NCI-H446 (cell line): ENCODE measurements around the gene MFAP3L.
"Not testable (repeated sequence)": the region's sequence is repeated elsewhere in the genome, so short reads cannot be mapped to it uniquely, and the experiment has no call there.

Experiments used
- DNase-seq, 2 experiments: peaks; one replicate each; lab custom pipeline; 2025; lab: John Stamatoyannopoulos, UW

Gene MFAP3L

DNA sequence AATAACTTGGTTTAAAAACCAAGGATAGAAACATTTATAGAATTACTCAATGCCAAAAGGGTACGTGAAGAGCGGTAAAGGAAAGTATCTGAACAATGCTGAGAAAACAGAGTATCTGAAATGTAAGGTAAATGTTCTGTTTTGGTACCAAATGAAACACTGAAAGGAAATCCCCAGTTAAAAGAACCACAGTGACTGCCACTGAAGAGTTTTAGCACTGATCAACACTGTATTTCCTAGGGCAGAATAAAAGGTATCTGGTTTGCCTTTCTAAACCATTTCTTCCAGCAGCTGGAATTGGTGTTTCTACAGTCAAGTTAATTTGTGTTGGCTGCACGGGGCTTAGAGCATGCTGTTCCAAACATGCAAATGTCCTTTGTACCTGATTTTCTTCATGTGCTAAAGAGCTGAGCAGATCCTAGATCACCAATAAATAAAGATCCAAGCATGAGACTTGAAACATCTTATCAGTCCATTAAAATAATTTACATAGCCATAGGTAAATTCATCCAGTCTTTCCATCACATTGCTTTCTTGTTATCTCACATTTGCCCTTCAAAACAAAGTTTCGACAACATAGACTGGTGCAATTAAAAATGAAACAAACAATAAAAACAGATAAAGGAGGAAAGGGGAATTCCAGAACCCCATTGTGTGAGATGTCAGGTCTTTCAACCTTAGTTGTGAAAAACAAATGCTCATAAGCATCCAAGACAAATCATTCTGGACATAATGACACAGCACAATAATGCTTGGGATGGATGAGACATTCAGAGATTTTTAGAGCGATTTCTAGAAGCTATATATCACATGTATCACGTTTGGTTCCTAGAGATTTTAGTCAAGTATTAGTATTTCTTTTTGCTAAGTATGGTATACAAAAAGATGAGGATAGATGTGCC, 38.6 kb downstream of the MFAP3L start:
- DNase-seq, result no peak

DNA sequence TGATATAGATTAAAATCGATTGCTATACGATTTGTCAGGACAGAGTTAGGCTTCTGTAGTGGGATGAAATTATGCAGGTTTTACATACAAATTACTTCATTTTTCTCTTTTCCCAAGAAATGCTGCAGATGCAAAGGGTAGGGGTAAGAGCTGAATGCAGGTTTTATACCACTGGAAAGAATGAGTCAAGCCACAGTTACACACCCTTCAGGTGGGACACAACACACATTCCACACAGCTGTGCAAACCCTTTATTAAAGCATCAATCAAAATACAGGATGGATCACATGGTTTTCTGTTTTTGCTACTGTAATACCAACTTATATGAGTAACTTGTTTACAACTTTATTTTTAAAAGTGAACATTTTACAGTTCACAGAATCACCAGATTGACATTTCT, 39.8 kb downstream of the MFAP3L start:
- no peak for DNase-seq

DNA sequence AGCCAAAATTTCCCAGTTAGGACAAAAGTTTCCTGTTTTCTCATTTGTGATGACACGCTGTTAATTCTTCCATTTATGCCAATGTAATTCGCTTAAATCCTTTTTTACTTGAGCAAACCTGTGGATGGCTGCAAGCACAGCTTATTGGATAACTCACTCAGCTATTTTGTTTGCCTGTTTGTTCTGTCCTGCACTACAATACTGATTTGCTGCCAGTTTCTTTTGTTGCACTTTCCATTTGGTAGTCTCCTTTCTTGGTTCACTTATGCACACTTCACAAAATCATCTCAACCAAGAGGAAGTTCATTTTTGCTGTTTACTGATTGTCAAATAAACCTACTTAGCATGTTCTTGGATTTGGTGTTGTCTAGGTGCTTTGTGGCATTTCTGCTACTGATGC, 40.3 kb downstream of the MFAP3L start:
- no peak for DNase-seq

DNA sequence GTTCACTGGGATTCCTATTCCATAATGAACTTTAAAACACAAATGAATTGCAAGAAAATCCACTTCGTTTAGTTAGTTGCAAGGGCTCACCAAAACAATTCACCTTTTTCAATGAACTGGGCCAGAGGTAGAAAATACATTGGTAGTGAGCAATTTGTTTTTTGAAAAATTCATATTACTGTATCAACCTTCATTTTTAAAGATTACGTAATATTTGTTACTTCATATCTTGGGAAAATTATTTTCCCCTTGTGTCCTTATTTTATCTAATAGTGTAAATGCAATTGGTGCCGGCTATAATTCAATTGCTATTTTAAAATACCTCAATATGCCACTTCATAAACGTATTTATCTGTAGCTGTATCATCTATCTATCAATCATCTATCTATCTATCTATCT, 41.5 kb downstream of the MFAP3L start:
- DNase-seq, result no peak

DNA sequence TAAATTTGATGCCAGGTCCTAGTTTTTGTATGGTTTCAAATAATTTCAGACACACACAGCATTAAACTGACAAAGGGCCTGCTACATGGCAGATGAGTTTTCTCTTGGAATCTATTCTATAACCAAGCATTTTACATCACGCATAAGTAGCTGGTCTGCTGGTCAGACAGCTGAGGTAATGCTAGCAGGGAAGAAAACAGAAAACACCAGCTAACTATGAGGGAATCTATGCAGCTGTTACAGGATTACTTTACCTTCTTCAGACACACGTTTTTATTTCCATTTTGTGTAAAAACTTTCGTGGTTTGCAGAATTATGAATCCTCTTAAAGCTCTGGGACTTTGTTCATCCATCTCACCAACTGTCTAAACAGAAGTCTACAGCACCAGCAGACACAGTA, 42.0 kb downstream of the MFAP3L start:
- no peak for DNase-seq

DNA sequence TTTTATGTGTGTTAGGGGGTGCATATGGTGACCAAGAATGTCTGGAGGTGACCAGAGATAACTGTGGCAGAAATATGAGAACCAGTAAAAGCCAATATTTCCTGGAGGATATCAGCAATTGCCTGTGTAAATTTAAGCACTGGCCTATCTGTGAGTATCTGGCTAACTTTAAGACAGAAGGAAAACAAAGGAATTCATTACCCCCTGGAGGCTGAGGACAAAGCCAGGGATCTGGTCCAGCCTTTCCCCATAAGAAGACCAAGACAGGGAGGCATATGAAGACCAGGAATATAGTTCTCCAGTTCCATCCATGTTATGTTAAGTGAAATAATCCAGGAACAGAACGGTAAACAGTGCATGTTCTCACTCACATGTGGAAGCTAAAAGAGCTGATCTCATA, 49.2 kb downstream of the MFAP3L start:
- DNase-seq, result no peak

DNA sequence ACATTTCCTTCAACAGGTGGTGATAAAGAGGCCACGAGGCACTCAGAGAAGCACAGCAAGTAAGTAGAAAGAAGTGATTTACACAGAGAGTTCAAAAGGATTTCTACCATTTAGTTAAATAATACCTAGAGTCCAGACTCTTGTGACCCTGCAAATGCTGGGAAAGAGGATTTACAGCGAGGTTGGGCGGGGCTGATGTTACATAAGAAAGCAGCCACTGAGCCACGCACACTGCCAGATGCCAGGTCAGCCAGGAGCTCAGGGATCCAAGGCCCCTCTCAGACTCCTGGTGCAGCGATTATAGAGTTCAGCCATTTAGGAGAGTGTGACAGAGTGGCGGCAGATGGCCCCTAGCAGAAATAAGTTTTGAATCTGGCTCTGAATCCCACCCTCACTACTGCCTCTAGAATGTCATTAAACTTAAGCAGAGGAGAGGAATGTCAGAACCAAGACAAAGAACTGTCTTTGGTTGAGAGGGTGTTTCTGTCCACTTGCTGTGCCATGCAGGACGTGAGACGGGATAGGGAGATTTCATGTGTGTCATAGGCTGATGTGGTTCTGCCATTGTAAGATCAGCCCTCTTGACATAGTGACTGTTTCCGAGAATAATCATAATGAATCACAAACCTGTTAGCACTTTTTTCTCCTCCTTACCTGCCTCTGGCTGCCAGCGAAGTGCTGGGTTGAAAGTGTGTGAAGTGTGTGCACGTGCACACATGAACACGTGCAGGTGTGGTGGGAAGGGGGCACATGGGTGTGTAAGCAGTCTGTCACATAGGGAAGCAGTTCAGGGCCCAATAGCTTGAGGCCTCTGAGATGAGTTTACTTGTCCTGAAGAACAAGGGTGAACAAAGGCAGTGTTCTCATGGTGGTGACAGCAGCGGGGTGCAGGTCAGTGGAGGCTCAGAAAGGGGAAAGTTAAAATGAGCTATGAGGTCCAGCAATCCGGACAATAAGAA, 50.1 kb downstream of the MFAP3L start:
- no peak for DNase-seq

DNA sequence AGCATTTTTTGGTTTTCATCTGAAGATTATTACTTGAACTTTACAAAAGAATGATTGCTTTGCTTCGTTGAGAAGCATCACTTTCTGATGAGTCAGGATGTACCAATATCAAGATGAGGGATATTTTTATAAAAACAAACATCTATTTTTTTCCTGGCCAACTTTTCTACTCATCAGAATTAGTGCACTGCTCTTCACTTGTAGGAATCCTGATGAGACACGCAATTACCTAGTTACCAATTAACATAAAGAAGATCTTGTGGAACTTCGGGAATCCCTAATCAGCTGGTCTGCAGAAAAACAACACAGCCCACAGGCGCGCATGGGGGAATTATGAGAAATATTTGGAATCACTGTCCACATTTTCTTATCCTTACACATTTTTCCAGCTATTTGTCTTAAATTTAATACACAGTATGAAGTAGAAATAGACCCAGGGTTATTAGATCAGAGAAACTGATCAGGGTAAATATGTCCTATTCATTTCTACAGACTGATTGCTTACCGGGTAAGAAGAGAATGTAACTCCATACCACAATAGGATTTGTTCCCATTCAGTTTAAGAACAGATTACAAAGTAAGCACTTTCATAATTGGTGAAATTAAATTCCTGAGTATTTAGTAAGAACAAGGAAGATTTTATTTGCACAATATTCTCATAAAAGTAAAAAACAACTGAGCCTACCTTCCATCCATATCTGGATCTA, 50.9 kb downstream of the MFAP3L start:
- no peak for DNase-seq

DNA sequence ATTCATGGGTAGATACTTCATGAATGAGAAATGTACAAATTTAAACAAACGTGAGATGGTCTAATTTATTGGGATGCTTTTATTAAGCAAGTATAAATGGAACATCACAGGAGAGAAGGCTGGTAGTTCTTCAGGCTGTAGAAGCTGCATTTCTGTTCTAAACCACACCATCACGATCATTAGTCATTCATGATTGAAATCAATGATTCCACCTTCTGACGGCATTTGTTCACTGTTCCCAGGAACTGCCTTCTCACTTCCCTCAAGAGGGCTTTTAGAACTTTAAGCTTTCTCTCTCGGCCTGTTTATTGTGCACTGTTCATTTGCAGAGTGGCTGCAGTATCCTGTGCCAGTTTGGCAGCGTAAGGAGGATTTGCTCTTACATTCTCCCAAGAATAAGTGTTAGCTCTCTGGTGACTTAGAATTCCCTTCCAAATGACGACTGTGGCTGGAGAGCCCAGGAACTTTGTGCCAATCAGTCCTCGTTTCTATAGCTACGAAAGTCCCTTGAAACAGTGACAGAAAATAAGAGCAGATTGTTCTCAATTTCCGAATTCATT, 54.7 kb downstream of the MFAP3L start:
- DNase-seq, result no peak

DNA sequence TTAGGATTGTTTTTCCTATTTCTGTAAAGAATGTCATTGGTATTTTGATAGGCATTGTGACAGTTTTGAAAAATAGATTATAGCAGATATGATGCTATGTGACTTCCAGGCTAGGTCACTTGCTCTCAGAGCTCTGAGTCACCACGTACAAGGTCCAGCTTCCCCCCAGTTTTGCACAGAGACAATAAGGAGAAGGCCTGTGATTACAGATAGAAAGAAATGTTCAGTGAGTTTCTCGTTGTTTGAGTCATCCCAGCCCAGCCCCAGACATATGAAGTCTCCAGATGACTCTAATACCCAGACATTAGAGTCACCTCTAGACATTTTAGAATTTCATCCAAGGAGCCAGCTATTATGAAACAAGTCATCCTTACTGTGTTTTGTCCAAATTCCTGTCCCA, 57.2 kb downstream of the MFAP3L start:
- DNase-seq, result no peak

DNA sequence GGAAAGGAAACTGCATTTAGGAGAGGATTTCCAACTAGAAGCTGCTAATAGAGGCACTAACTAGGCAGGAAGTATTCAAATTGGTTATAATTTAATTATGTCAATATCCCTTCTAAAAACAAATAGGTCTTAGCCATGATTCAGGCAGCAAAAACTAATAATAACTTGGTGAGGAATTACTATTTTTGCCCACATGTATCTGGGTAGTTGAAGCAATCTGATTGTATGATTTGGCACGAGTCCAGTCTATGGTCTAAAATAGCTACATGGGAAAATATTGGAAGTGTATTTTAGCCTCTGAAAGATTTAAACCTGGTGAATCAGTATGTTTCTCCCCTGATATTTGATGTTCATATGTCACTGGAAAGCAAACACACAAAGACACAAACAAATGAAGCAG, 62.2 kb downstream of the MFAP3L start:
- no peak for DNase-seq

DNA sequence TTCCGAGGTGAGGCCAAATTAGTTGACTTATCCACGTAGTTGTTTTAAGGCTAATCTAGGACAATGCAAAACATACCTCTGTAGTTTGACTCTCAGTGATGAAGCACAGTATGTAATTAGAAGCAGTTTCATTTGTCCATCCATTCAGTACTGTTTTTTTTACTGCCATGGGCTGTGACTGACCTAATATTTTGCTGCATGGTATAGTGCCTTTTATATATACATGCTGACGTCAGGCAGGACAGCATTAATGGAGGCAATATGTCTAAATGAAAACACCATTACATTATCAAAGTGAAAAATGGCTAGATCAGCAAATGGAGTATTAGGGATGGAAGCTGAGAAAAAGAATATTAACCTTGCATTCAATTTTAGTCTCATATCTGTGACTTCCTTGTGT, 66.9 kb downstream of the MFAP3L start:
- DNase-seq, result no peak

DNA sequence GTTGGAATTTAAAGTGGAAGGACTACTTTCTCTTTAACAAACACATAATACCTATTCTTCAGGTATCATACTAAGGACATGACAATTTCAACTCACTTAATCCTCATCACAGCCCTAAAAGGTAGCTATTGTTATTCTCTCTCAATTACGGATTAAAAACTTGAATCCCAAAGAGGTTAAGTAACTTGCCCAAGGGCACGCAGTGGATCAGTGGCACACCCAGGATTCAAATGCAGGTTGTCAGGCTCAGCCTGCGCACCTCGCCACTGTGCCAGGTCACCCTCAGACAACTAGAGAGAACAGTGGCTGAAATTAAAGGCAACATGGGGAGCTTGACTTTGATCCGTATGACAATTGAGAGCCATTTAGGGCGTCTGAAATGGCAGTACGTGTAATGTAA, 67.6 kb downstream of the MFAP3L start:
- DNase-seq, result no peak

DNA sequence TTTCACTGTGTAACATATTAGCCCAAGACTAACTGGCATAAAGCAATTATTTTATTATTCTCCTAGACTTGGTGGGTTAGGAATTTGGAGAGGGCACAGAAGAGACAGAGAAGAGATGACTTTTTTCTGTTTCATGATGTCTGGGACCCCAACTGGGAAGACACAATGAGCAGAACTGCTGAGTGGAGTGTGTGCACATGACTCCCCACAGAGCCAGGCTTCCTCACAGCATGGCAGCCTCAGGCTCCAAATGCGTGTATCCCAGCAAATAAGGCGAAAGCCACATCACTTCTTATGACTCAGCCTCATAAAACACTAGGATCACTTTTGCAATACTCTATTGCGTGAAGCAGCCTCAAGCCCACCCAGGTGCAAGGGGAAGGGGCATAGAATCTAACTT, 68.4 kb downstream of the MFAP3L start:
- DNase-seq, result no peak

DNA sequence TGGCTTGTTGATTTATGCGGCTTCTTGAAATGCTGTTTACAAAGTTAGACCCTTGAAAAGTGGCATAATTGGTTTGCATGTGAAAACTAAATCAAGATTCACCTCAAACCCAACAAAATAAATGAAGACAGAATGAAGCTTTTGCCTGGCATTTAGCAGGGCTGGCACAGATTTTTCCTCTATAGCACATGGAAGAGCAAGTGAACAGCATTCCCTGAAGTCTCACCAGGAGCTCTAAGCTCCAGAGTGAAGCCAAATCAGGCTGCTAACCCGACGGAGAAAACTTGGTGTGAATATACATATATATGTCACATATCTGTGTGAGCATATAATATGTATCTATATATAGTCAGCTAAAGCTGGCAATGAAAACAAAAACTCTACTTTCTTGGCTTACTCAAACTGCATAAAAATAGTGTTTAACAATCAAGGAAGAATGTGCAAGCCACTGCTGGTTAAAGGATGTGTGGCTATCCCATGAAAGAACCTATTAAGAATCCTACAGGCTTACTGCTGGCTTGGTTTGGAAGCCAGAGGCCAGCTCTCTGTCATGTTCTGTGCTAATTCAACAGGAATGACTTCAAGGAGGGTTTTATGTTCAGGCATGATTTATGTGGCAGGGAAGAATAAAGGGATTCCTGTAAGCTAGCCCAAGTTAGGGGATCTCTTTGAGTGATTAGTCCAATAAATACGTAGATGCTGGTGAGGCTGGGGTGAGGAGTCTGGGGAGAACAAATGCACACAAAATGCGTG, 69.9 kb downstream of the MFAP3L start:
- DNase-seq, result no peak

DNA sequence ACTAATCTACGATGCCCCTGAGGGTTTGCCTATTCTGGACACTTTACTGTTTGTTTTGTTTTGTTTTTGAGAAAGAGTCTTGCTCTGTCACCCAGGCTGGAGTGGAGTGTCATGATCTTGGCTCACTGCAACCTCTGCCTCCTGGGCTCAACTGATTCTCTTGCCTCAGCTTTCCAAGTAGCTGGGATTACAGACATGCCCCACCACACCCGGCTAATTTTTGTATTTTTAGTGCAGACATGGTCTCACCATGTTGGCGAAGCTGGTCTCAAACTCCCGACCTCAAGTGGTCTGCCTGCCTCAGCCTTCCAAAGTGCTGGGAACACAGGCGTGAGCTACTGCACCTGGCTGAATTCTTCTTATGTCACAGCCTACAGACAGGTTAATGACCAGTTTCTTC, 70.7 kb downstream of the MFAP3L start:
- no peak for DNase-seq

DNA sequence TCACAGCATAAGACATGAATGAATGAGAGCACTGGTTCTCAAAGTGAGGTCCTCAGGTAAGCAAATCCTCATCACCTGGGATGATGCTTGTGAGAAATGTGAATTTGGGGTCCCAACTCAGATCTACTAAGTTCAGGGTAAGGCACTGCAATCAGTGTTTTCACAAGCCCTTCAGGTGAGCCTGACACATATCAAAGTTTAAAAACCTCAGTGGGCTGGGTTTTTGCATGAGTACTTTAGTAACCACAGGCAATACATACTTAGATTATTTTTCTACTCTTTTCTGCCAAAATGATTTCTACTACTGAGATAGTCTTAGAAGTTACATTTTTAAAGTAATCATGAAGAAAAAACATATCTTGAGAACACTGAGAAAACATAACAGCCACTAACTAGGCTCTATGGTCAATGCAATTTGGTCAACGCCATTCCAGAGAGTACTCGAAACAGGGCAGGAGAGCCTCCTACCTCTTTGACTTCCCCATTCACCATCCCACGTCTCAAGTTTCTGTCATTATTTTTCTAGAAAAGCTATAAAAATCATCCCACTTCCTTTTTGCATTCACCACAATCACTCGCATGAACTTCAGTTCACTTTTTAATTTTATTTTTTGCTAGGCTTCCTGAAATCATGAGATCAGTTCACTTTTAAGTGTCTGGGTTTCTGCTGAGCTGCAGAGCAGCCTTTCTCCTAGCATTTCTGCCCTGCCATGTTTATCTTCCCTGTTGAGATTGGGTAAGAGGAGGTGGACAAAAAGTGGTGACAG, 73.8 kb downstream of the MFAP3L start:
- no peak for DNase-seq

DNA sequence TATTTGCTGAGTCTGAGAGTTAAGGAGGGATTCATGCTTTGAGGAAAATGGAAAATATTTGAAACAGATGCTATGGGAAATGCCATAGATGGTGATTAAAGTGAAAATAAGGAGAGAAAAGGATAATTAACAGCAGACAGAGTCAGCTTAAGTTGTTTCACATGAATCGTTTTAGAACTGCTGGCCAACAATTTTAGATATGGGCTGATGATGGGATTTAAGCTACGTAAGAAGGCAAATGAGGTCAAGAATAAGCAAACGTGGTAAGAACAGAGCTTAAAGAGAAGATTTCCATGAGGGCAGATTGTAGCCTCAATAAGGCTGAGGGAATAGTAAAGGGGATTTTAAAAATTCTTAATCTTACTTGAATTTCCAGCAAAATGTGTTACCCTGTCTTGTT, 77.9 kb downstream of the MFAP3L start:
- no peak for DNase-seq

DNA sequence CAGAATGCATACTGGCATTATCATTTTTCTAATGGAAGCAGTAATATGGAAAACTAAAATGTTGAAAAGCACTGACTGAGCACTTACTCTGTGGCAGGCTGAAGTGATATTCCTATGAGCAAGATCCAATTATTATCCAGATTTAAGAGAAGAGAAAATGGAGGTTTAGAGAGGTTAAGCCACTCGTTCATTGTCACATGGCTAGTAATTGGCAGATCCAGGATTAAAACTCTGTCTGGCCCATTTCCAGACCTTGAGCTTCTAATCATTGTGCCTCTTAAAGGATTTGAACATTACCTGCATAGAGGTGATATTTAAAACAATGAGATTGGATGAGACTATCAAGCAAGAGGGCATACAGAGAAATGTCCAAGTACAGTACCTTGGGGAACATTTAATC, 80.6 kb downstream of the MFAP3L start:
- no peak for DNase-seq

DNA sequence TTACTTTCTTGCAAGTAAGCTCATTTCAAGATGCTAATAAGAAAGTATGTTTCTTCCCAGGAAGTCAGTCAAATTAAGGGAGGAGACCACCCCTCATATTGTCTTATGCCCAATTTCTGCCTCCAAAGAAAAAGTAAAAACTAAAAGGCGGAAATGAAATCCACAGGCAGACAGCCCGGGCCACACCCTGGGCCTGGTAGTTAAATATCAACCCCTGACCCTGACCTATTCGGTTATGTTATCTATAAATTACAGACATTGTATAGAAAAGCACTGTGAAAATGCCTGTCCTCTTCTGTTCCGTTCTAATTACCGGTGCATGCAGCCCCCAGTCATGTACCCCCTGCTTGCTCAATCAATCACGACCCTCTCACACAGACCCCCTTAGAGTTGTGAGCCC, 82.6 kb downstream of the MFAP3L start:
- not testable (repeated sequence) for DNase-seq

DNA sequence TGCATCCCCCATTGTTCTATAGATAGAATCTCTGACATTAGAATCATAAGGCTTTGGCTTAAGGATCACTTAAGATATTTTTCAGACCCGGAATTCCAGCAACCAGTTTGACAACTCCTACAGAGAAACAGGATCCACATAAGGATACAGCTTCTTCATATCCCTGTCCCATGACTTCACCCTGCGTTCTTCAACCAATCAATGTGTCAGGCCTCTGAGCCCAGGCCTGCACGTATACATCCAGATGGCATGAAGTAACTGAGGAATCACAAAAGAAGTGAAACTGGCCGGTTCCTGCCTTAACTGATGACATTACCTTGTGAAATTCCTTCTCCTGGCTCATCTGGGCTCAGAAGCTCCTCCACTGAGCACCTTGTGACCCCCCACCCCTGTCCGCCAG, 85.1 kb downstream of the MFAP3L start:
- no peak for DNase-seq
